Peyer's patch (tissue), 4 donors: ENCODE measurements around the gene PSMB5. TPM values are rescaled to one million over a fixed set of nuclear protein-coding genes. Genes with fewer than 3 reads are reported as not detected.

ENCODE experiments used
- DNase-seq, 3 donors: peaks; one replicate each; pipeline ENCODE4 v3.0.0-alpha.2; 2017 to 2019
- H3K27ac ChIP-seq, 4 donors: fragments of 200-600 bp; sonication (generic); one replicate each; pipeline ENCODE4 v1.5.1; 2016 to 2019
- H3K27me3 ChIP-seq, 2 donors: fragments of 200-600 bp; sonication (generic); one replicate each; pipeline ENCODE4 v1.5.1; 2019
- H3K36me3 ChIP-seq, 3 donors: fragments of 200-600 bp; sonication (generic); one replicate each; pipeline ENCODE4 v1.5.1; 2016 to 2019
- H3K4me1 ChIP-seq, 4 donors: fragments of 200-600 bp; sonication (generic); one replicate each; pipeline ENCODE4 v1.5.1; 2016 to 2019
- H3K4me3 ChIP-seq, 4 donors: fragments of 200-600 bp; sonication (generic); 1 replicate in 3 of 4; 2 replicates in 1 of 4; pipeline ENCODE4 v1.5.1; 2016 to 2019; ENCODE audit warnings: mild to moderate bottlenecking in 1 of 4
- H3K9me3 ChIP-seq, 4 donors: fragments of 200-600 bp; sonication (generic); one replicate each; pipeline ENCODE4 v1.5.1; 2016 to 2019; ENCODE audit warnings: mild to moderate bottlenecking in 1 of 4
- POLR2A ChIP-seq, 2 donors: fragments of 450-650 bp; IDR thresholded peaks; one replicate each; pipeline ENCODE4 v1.5.1; 2017; ENCODE audit warnings: antibody characterized with exemption in 2 of 2, mild to moderate bottlenecking in 2 of 2, moderate library complexity in 2 of 2
- total RNA-seq, 4 donors: library from RNA; depleted of rRNA; stranded (reverse); fragments of >200 nt; gene quantifications; one replicate each; pipeline ENCODE4 v1.1.0, GENCODE V29; 2016
- TF ChIP-seq, protein P1 (sequence below), 6 experiments: fragments of 450-650 bp in 4 of 6; fragments of 200-600 bp in 2 of 6; sonication (generic) in 1 of 6; IDR thresholded peaks; one replicate each; pipeline ENCODE4 v1.5.1; 2017 to 2019; ENCODE audit warnings: antibody characterized with exemption in 6 of 6, mild to moderate bottlenecking in 3 of 6, moderate library complexity in 1 of 6

Gene PSMB5
- total RNA-seq, 4 donors from 2014 or later, result 49.6 to 116 (median 68.8) TPM

DNA sequence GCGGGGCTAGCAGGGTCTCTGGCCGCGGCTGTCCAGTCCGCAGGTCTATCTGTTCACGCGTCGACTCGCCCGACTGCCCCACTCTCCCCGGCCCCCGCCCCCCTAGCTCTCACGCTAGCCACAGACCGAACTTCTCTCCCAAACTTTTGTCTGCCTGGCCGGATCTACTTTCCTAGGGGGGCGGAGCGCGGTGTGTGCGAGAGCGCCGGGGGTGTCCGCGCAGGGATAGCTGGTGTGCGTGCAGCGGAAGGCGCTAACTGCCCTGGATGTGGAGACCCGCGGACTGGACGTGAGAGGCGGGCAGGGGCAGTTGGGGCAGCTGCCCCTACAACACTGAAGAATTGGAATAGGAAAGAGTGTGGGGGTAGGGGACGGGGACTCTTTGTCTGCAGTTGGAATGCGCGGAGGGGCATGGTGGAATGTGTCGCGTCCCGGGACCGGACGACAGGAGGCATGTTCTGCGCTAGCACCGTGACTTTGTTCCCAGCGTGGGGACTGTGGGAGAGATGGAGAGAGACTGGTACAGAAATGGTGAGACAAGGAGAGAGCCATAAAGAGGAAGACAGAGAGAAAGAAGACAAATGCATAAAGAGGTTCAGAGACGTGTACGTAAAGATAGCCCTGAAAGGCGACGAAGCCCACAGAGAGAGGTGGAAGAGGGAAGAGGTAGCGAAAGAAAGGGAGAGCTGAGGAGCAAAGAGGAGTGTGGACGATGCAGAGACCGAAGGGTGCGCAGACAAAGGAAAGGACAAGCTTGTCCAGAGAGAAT is 52.0 kb downstream of the PSMB5 start, which contains the start of gene AJUBA:
Gene AJUBA (minus strand): TSS at position 75 of the 769 bp plus-strand sequence. CDS start 285 bp downstream, outside the sequence.
- H3K36me3 ChIP-seq, result no peaks in the 10 kb centered on the region
- H3K4me1 ChIP-seq, result peaks cover 0 to 38% (median 15%) of the 10 kb centered on the region in 4 donors
- no peak for TF ChIP-seq POLR2A (IDR thresholded peaks at IDR 0.05)
- TF ChIP-seq, protein P1, sequence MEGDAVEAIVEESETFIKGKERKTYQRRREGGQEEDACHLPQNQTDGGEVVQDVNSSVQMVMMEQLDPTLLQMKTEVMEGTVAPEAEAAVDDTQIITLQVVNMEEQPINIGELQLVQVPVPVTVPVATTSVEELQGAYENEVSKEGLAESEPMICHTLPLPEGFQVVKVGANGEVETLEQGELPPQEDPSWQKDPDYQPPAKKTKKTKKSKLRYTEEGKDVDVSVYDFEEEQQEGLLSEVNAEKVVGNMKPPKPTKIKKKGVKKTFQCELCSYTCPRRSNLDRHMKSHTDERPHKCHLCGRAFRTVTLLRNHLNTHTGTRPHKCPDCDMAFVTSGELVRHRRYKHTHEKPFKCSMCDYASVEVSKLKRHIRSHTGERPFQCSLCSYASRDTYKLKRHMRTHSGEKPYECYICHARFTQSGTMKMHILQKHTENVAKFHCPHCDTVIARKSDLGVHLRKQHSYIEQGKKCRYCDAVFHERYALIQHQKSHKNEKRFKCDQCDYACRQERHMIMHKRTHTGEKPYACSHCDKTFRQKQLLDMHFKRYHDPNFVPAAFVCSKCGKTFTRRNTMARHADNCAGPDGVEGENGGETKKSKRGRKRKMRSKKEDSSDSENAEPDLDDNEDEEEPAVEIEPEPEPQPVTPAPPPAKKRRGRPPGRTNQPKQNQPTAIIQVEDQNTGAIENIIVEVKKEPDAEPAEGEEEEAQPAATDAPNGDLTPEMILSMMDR (IDR thresholded peaks at IDR 0.05), result peak in 1 of 6 experiments; percentile 15
- H3K27me3 ChIP-seq, result no peaks in the 10 kb centered on the region
- peak; percentile 79 to 88 (median 83) for DNase-seq
- H3K9me3 ChIP-seq, result peaks cover 0 to 5% (median 0%) of the 10 kb centered on the region in 4 donors
- peak within 1 kb of the TSS; percentile 18 to 72 (median 50) for H3K27ac ChIP-seq
- peak within 1 kb of the TSS; percentile 48 to 75 (median 62) for H3K4me3 ChIP-seq

DNA sequence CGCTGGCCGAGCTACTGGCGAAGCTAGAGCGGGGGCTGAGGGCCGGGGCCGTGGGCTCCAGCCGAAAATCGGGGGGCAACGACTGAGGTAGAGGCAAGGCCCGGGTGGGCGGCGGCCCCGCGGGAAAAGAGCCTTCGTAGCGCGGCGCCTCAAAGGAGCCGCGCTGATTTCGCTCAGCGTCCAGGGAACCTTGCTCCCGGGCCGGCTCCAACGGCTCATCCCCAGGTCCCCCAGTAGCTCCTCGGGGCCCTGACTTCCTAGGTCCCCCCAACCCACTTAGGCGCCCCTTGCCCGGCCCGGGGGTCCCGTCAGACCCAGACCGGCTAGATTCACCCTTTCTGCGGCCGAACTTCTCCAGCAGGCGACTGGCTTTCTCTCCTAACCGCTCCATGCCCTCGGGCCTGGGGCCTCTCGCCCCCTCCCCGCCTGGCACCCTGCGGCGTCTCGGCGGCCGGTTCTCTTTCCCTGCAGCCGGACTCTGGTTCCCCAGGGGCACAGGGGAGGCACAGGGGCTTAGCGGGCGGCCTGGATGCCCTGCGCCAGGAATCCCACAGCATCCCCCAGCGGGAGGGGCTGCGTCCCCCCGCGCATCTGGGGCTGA is 52.7 kb downstream of the PSMB5 start:
- H3K4me1 ChIP-seq, result peaks cover 0 to 45% (median 18%) of the 10 kb centered on the region in 4 donors
- H3K4me3 ChIP-seq, result peak overlapping the region; percentile 48 to 75 (median 62)
- H3K27me3 ChIP-seq, result no peaks in the 10 kb centered on the region
- peaks cover 0 to 5% (median 0%) of the 10 kb centered on the region in 4 donors for H3K9me3 ChIP-seq
- TF ChIP-seq POLR2A (IDR thresholded peaks at IDR 0.05), result no peak
- TF ChIP-seq, protein P1 (IDR thresholded peaks at IDR 0.05), result no peak
- peak overlapping the region; percentile 18 to 72 (median 50) for H3K27ac ChIP-seq
- no peak for DNase-seq
- no peaks in the 10 kb centered on the region for H3K36me3 ChIP-seq

DNA sequence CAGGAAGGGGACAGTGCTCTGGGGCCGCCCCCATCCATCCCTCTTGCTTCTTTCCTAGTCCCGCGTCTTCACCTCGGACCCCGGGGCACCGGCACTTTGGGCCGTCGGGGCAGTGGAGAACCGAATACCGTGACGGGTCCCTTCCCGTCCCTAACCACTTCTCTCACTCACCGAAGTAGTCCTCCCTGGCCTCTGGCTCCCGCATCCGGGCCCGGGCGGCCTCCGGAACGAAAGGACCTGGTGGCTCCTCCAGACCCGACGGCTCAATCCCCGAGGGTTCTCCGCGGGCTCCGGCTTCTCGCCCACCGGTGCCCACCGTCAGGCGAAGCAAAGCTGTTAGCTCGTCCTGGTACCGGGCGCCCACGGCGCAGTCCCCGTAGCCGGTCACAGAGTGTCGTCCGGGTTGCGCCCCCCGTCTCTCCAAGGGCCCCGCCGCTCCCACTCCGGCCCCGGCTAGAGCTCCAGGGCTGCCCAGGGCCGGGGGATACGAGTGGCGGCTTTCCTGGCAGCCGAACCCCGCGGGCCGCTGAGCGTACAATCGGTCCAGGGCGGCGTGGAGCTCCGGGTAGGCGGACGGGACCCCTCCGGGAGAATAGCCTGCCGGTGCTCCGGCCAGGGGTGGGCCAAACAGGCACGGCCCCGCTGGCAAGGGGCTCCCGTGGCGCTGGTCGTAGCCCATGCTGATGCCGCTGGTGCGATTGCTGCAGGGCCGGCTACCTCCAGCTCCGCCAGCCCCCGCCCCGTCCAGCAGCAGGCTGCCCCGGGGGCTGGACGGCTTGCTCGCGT is 53.4 kb downstream of the PSMB5 start:
- Histone ChIP-seq H3K4me1 (peaks cover 0 to 52% (median 21%) of the 10 kb centered on the region in 4 donors), H3K4me3 (peak overlapping the region; percentile 48 to 75 (median 62)), H3K36me3 (no peaks in the 10 kb centered on the region), H3K9me3 (peaks cover 0 to 5% (median 0%) of the 10 kb centered on the region in 4 donors), H3K27me3 (no peaks in the 10 kb centered on the region), H3K27ac (peak overlapping the region in 3 of 4 donors; percentile 18 to 67 (median 45))
- no peak for DNase-seq
- no peak for TF ChIP-seq POLR2A (IDR thresholded peaks at IDR 0.05)
- TF ChIP-seq, protein P1 (IDR thresholded peaks at IDR 0.05), result no peak

DNA sequence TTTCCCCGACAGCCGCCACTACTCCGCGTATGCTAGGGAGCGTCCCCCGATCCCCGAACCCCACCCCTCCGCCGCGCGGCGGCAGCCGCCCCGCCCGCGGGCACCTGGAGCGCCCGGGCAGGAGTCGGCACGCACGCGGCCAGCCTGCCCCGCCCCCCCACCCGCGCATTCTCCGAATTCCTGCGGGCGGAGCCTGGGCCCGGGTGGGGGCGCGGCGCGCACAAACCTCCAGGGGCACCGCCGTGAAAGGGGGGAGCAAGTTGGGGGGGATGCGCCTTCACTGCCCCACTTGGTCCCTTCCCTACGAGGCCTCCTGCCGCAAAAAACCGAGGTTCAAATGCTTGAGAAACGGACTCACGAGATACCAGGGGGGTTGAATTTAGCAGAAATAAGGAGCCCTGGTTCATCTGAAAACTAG is 54.0 kb downstream of the PSMB5 start:
- Histone ChIP-seq H3K27me3 (no peaks in the 10 kb centered on the region), H3K36me3 (no peaks in the 10 kb centered on the region), H3K4me3 (peak overlapping the region; percentile 48 to 75 (median 62)), H3K9me3 (peaks cover 0 to 5% (median 0%) of the 10 kb centered on the region in 4 donors), H3K4me1 (peaks cover 0 to 53% (median 21%) of the 10 kb centered on the region in 4 donors), H3K27ac (peak overlapping the region; percentile 9 to 45 (median 29))
- peak in 1 of 3 donors; percentile 73 for DNase-seq
- no peak for TF ChIP-seq POLR2A (IDR thresholded peaks at IDR 0.05)
- TF ChIP-seq, protein P1 (IDR thresholded peaks at IDR 0.05), result no peak

DNA sequence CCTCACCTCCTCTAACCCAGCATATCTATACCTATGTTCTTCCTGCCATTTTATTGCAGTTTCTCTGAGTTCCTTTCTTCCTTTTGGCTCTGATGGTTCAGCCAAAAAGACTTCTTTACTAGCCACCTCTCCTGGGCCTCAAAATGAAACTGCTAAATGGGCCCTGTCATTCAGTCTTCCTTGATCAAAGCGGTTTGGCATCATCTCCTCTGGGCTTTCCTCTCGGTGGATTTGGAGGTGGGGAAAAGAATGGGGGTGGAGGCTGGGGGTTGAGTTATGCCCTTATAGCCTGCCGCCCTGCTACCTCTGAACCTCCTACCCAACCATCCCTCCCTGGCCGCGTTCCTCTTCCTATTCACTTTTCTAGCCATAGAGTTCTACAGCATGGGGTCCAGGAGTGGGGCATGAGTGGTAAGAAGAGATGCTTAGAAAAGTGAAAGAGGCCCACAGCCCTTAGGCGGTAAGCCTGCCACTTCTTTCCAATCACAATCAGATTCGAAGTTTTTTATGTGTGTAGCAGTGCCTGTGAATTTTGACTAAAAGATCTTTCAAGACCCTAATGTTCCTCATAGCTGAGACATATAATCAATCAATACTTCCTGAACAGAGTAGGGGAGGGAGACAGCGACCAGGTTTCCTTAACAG is 54.8 kb downstream of the PSMB5 start:
- TF ChIP-seq POLR2A (IDR thresholded peaks at IDR 0.05), result no peak
- TF ChIP-seq, protein P1 (IDR thresholded peaks at IDR 0.05), result no peak
- DNase-seq, result no peak
- no peaks in the 10 kb centered on the region for H3K27me3 ChIP-seq
- peaks cover 0 to 5% (median 0%) of the 10 kb centered on the region in 4 donors for H3K9me3 ChIP-seq
- H3K4me3 ChIP-seq, result peak overlapping the region in 2 of 4 donors; percentile 48 to 66
- peak overlapping the region in 2 of 4 donors; percentile 27 to 31 for H3K27ac ChIP-seq
- no peaks in the 10 kb centered on the region for H3K36me3 ChIP-seq
- H3K4me1 ChIP-seq, result peaks cover 0 to 53% (median 21%) of the 10 kb centered on the region in 4 donors
